DND-41 (cell line): ENCODE data around the gene FOXK2.

Source experiments
- ATAC-seq: fragments of 200-7000 bp; cut with Tn5 transposase; 3 replicates; pipeline ENCODE4 v1.9.1; 2021; ENCODE audit warnings: low read depth; ENCODE audit not compliant: insufficient read depth
- DNase-seq: peaks from one replicate; pipeline ENCODE4 v3.0.0-alpha.2; 2020
- H2AFZ ChIP-seq: 2 replicates; pipeline ENCODE4 v1.6.0; 2012; ENCODE audit warnings: low read depth, low read length
- H3K27ac ChIP-seq: 2 replicates; pipeline ENCODE4 v1.5.1; 2012; ENCODE audit warnings: low read length, inconsistent platforms
- H3K27me3 ChIP-seq: fragments of 200-600 bp; sonication (generic); 2 replicates; pipeline ENCODE4 v1.6.0; 2012; ENCODE audit warnings: low read length, mild to moderate bottlenecking, inconsistent platforms; ENCODE audit not compliant: insufficient read depth, poor library complexity
- H3K36me3 ChIP-seq: 2 replicates; pipeline ENCODE4 v1.5.1; 2012; ENCODE audit warnings: low read length, inconsistent platforms; ENCODE audit not compliant: insufficient read depth
- H3K4me1 ChIP-seq: 2 replicates; pipeline ENCODE4 v1.5.1; 2012; ENCODE audit warnings: mild to moderate bottlenecking, low read length; ENCODE audit not compliant: insufficient read depth
- H3K4me2 ChIP-seq: 2 replicates; pipeline ENCODE4 v1.6.0; 2012; ENCODE audit warnings: mild to moderate bottlenecking, moderate library complexity, low read length, inconsistent platforms; ENCODE audit not compliant: insufficient read depth
- H3K4me3 ChIP-seq, 2 experiments: fragments of 200-600 bp in 1 of 2; shearing (Covaris generic) in 1 of 2; 2 replicates each; pipeline ENCODE4 v1.5.1; 2012 to 2016; ENCODE audit warnings: inconsistent platforms in 2 of 2, low read length in 2 of 2, mild to moderate bottlenecking in 2 of 2, low read depth in 1 of 2, moderate library complexity in 1 of 2
- H3K79me2 ChIP-seq: 2 replicates; pipeline ENCODE4 v1.6.0; 2012; ENCODE audit warnings: low read length, inconsistent platforms; ENCODE audit not compliant: insufficient read depth
- H3K9ac ChIP-seq: 2 replicates; pipeline ENCODE4 v1.6.0; 2012; ENCODE audit warnings: low read depth, mild to moderate bottlenecking, inconsistent platforms, low read length, moderate library complexity
- H3K9me3 ChIP-seq: 2 replicates; pipeline ENCODE4 v1.5.1; 2012; ENCODE audit warnings: low read length, moderate library complexity, mild to moderate bottlenecking, inconsistent platforms; ENCODE audit not compliant: insufficient read depth, severe bottlenecking
- H4K20me1 ChIP-seq: 2 replicates; pipeline ENCODE4 v1.6.0; 2012; ENCODE audit warnings: low read length; ENCODE audit not compliant: insufficient read depth
- CTCF ChIP-seq: IDR thresholded peaks from 2 replicates; pipeline ENCODE4 v1.5.1; 2012; ENCODE audit warnings: borderline replicate concordance, low read length, moderate library complexity, mild to moderate bottlenecking; ENCODE audit not compliant: poor library complexity, severe bottlenecking; ENCODE audit errors: extremely low read depth
- EZH2 ChIP-seq: IDR thresholded peaks from 3 replicates; pipeline ENCODE4 v1.6.1; 2012; ENCODE audit warnings: borderline replicate concordance, low read depth, mild to moderate bottlenecking, moderate library complexity, low read length, inconsistent platforms; ENCODE audit not compliant: severe bottlenecking

The FOXK2 gene

DNA sequence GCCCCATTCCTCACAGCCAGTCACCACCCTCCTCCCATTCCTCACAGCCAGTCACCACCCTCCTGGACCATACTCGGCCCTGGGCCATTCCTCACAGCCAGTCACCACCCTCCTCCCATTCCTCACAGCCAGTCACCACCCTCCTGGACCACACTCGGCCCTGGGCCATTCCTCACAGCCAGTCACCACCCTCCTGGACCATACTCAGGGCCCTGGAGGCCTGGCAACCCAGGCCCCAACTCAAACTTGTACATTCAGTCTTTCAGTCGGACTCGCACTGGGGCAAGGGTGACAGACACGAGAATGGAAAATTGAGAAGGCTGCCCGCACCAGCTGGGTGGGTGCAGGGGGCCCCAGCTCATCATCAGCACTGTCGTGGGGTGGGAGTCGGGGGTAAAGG is 30.4 kb upstream of the FOXK2 start:
- DNase-seq (no peak), ATAC-seq (no peak)
- no peak for TF ChIP-seq CTCF
- TF ChIP-seq EZH2, result no peak
- Histone ChIP-seq H2AFZ (no peak overlapping the region), H3K79me2 (no peaks in the 10 kb centered on the region), H3K36me3 (peaks cover 52% of the 10 kb centered on the region), H3K4me3 (no peak overlapping the region), H4K20me1 (no peaks in the 10 kb centered on the region), H3K4me2 (no peak overlapping the region), H3K4me1 (peaks cover 12% of the 10 kb centered on the region), H3K9me3 (no peaks in the 10 kb centered on the region), H3K9ac (no peak overlapping the region), H3K27ac (peak overlapping the region; percentile 10; the same call in 1 of the 2 replicates), H3K27me3 (no peaks in the 10 kb centered on the region)

DNA sequence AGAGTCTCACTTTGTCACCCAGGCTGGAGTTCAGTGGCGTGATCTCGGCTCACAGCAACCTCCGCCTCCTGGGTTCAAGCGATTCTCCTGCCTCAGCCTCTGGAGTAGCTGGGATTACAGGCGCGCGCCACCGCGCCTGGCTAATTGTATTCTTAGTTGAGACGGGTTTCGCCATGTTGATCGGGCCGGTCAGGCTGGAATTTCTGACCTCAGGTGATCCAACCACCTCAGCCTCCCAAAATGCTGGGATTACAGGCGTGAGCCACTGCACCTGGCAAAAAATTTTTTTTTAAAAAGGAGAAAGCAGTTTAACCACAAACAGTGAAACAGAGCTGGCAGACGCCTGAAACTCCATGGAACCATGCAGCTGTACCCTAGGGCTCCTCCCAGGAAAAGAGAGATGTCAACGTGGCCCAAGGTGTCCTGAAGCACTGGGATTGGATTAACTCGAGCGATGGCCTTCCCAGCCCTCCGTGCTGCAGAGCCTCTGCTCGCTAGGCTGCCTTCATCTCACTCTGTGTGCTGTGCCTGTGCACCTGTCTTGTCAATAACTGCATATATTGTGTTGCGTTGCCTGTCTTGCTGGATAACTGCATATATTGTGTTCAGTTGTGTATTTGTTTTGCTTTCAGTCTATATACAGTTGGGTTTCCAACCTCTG is 29.6 kb upstream of the FOXK2 start:
- TF ChIP-seq EZH2, result no peak
- no peak for TF ChIP-seq CTCF
- Histone ChIP-seq H3K9me3 (no peaks in the 10 kb centered on the region), H3K79me2 (no peaks in the 10 kb centered on the region), H3K36me3 (peaks cover 43% of the 10 kb centered on the region), H3K27me3 (no peaks in the 10 kb centered on the region), H4K20me1 (no peaks in the 10 kb centered on the region), H3K9ac (peak overlapping the region; percentile 8; the same call in 1 of the 2 replicates), H3K4me1 (peaks cover 14% of the 10 kb centered on the region), H3K4me3 (no peak overlapping the region), H3K4me2 (no peak overlapping the region), H3K27ac (peak overlapping the region; percentile 43; the same call in 1 of the 2 replicates), H2AFZ (no peak overlapping the region)
- ATAC-seq, result no peak
- DNase-seq, result no peak

GRCh38 chr17:82490512-82491195 is 28.9 kb upstream of the FOXK2 start:
- no peak for DNase-seq
- H3K27ac ChIP-seq, result peak overlapping the region; percentile 43; the same call in 1 of the 2 replicates

More at GRCh38 chr17:82490512-82491195, 28.9 kb upstream of the FOXK2 start:
- no peaks in the 10 kb centered on the region for H3K9me3 ChIP-seq
- no peaks in the 10 kb centered on the region for H4K20me1 ChIP-seq
- no peak for ATAC-seq
- H3K9ac ChIP-seq, result peak overlapping the region; percentile 8; the same call in 1 of the 2 replicates
- no peaks in the 10 kb centered on the region for H3K79me2 ChIP-seq
- TF ChIP-seq EZH2 (no peak), CTCF (no peak)
- peaks cover 17% of the 10 kb centered on the region for H3K4me1 ChIP-seq
- no peaks in the 10 kb centered on the region for H3K27me3 ChIP-seq
- peaks cover 36% of the 10 kb centered on the region for H3K36me3 ChIP-seq
- no peak overlapping the region for H2AFZ ChIP-seq
- H3K4me3 ChIP-seq, result no peak overlapping the region
- H3K4me2 ChIP-seq, result no peak overlapping the region
